HG02943 (cell line): ENCODE results near the gene LATS2.

ENCODE experiments used
- ATAC-seq: cut with Tn5 transposase; IDR thresholded peaks from one replicate; pipeline ENCODE4 v1.9.1; 2021; ENCODE audit warnings: mild to moderate bottlenecking, low read depth, moderate library complexity; ENCODE audit not compliant: unreplicated experiment

LATS2 gene

GRCh38 chr13:21048901-21049698 lies 12.3 kb downstream of the LATS2 start:
- ATAC-seq: no peak

GRCh38 chr13:21047591-21048282 lies 13.6 kb downstream of the LATS2 start:
- ATAC-seq: no peak

GRCh38 chr13:21047087-21047486 lies 14.3 kb downstream of the LATS2 start:
- ATAC-seq: no peak

GRCh38 chr13:21046203-21046602 lies 15.2 kb downstream of the LATS2 start:
- ATAC-seq: no peak

- ATAC-seq: no peak
Measured at GRCh38 chr13:21045100-21045499, 16.3 kb downstream of the LATS2 start.

GRCh38 chr13:21043898-21044297 lies 17.5 kb downstream of the LATS2 start:
- no peak for ATAC-seq

GRCh38 chr13:21040120-21040826 lies 21.1 kb downstream of the LATS2 start:
- no peak for ATAC-seq

GRCh38 chr13:21039097-21039800 lies 22.1 kb downstream of the LATS2 start:
- ATAC-seq: no peak

GRCh38 chr13:21037656-21038055 lies 23.7 kb downstream of the LATS2 start:
- ATAC-seq: no peak

- ATAC-seq: no peak
Measured at GRCh38 chr13:21035498-21035897, 25.9 kb downstream of the LATS2 start.

GRCh38 chr13:21034603-21035191 lies 26.7 kb downstream of the LATS2 start:
- no peak for ATAC-seq

GRCh38 chr13:21033856-21034602 lies 27.4 kb downstream of the LATS2 start:
- ATAC-seq: no peak

- no peak for ATAC-seq
Measured at GRCh38 chr13:21033212-21033840, 28.1 kb downstream of the LATS2 start.

- ATAC-seq: no peak
Measured at GRCh38 chr13:21032656-21033055, 28.7 kb downstream of the LATS2 start.

- ATAC-seq: no peak
Measured at GRCh38 chr13:21031594-21032275, 29.7 kb downstream of the LATS2 start.

GRCh38 chr13:21025539-21025938 lies 35.8 kb downstream of the LATS2 start:
- no peak for ATAC-seq

GRCh38 chr13:21022056-21022979 lies 39.1 kb downstream of the LATS2 start:
- no peak for ATAC-seq

GRCh38 chr13:21020581-21020980 lies 40.8 kb downstream of the LATS2 start:
- no peak for ATAC-seq
